ENCODE measurements around the gene FAM20C. TPM values are rescaled to one million over a fixed set of nuclear protein-coding genes. Genes with fewer than 3 reads are reported as not detected.

The FAM20C gene
- total RNA-seq, 4 donors from 2014 or later, result 43.0 to 112 (median 44.0) TPM

GRCh38 chr7:284762-285722, 92.7 kb downstream of the FAM20C start:
- H3K4me3 ChIP-seq, result no peak overlapping the region
- no peak for TF ChIP-seq POLR2A (IDR thresholded peaks at IDR 0.05)
- TF ChIP-seq EP300 (IDR thresholded peaks at IDR 0.05), result no peak
- no peak for TF ChIP-seq CTCF (IDR thresholded peaks at IDR 0.05)
- H3K36me3 ChIP-seq, result no peaks in the 10 kb centered on the region
- no peak for DNase-seq (ENCODE audit: low spot score in 2 of 2)
- no peak overlapping the region for H3K27ac ChIP-seq
- peaks cover 3 to 71% of the 10 kb centered on the region in 2 donors for H3K27me3 ChIP-seq
- H3K4me1 ChIP-seq, result peaks cover 0 to 8% (median 2%) of the 10 kb centered on the region in 4 donors
- 52 to 64% methylated on average over 37 of the region's 37 CpGs for WGBS, 2 donors
- H3K9me3 ChIP-seq, result no peaks in the 10 kb centered on the region

GRCh38 chr7:285731-286130, 93.4 kb downstream of the FAM20C start:
- DNase-seq (ENCODE audit: low spot score in 2 of 2), result no peak
- Histone ChIP-seq H3K27me3 (peaks cover 3 to 78% of the 10 kb centered on the region in 2 donors), H3K36me3 (no peaks in the 10 kb centered on the region), H3K4me3 (no peak overlapping the region), H3K4me1 (peaks cover 0 to 15% (median 2%) of the 10 kb centered on the region in 4 donors), H3K27ac (no peak overlapping the region), H3K9me3 (no peaks in the 10 kb centered on the region)
- 79% methylated on average over 16 of the region's 16 CpGs for WGBS, 2 donors
- TF ChIP-seq CTCF (IDR thresholded peaks at IDR 0.05) (no peak), POLR2A (IDR thresholded peaks at IDR 0.05) (no peak), EP300 (IDR thresholded peaks at IDR 0.05) (no peak)

GRCh38 chr7:286266-286665, 93.9 kb downstream of the FAM20C start:
- peaks cover 0 to 17% (median 2%) of the 10 kb centered on the region in 4 donors for H3K4me1 ChIP-seq
- H3K36me3 ChIP-seq, result no peaks in the 10 kb centered on the region
- no peak for TF ChIP-seq EP300 (IDR thresholded peaks at IDR 0.05)
- TF ChIP-seq POLR2A (IDR thresholded peaks at IDR 0.05), result no peak
- TF ChIP-seq CTCF (IDR thresholded peaks at IDR 0.05), result no peak
- peaks cover 3 to 82% of the 10 kb centered on the region in 2 donors for H3K27me3 ChIP-seq
- DNase-seq (ENCODE audit: low spot score in 2 of 2), result no peak
- 81 to 82% methylated on average over 18 of the region's 18 CpGs for WGBS, 2 donors
- H3K9me3 ChIP-seq, result no peaks in the 10 kb centered on the region
- no peak overlapping the region for H3K27ac ChIP-seq
- H3K4me3 ChIP-seq, result no peak overlapping the region

GRCh38 chr7:288671-289101, 96.3 kb downstream of the FAM20C start:
- no peaks in the 10 kb centered on the region for H3K9me3 ChIP-seq
- 74 to 79% methylated on average over 14 of the region's 14 CpGs for WGBS, 2 donors
- H3K4me1 ChIP-seq, result peaks cover 0 to 17% (median 2%) of the 10 kb centered on the region in 4 donors
- H3K4me3 ChIP-seq, result no peak overlapping the region
- DNase-seq (ENCODE audit: low spot score in 2 of 2), result no peak
- H3K27me3 ChIP-seq, result peaks cover 3 to 88% of the 10 kb centered on the region in 2 donors
- H3K27ac ChIP-seq, result no peak overlapping the region
- H3K36me3 ChIP-seq, result no peaks in the 10 kb centered on the region
- TF ChIP-seq EP300 (IDR thresholded peaks at IDR 0.05), result no peak
- no peak for TF ChIP-seq POLR2A (IDR thresholded peaks at IDR 0.05)

- Histone ChIP-seq H3K27me3 (peaks cover 3 to 88% of the 10 kb centered on the region in 2 donors), H3K9me3 (no peaks in the 10 kb centered on the region), H3K27ac (no peak overlapping the region), H3K4me1 (peaks cover 0 to 17% (median 2%) of the 10 kb centered on the region in 4 donors), H3K4me3 (no peak overlapping the region), H3K36me3 (no peaks in the 10 kb centered on the region)
- WGBS, 2 donors, result 13 to 17% methylated on average over 11 to 17 of the region's 46 CpGs
- TF ChIP-seq CTCF (IDR thresholded peaks at IDR 0.05), result no peak
- no peak for TF ChIP-seq EP300 (IDR thresholded peaks at IDR 0.05)
- no peak for TF ChIP-seq POLR2A (IDR thresholded peaks at IDR 0.05)
- no peak for DNase-seq (ENCODE audit: low spot score in 2 of 2)
Observed at GRCh38 chr7:289209-289755, 96.9 kb downstream of the FAM20C start.
